Left ventricle myocardium superior (tissue), 1 donor: Measurements from ENCODE around the gene PCBP4. TPM values are rescaled to one million over a fixed set of nuclear protein-coding genes. Genes with fewer than 3 reads are reported as not detected.

ENCODE experiments used
- ATAC-seq: fragments of 200-7000 bp; cut with Tn5 transposase; one replicate; pipeline ENCODE4 v1.9.1; 2020; ENCODE audit warnings: mild to moderate bottlenecking, moderate library complexity
- DNase-seq: peaks from one replicate; pipeline ENCODE4 v3.0.0-alpha.2; 2020
- intact Hi-C: fragments of 100-400 bp; cut with micrococcal nuclease; formaldehyde crosslinking; loops from one replicate; pipeline ENCODE4 v1.11.0; 2022
- total RNA-seq: library from RNA; stranded (reverse); fragmentation: NEBNext Ultra II Directional; extraction: Animal tissue kit (Norgen Biotek cat#: 25700); gene quantifications from one replicate; pipeline ENCODE4 v1.2.1, GENCODE V29; 2021
- donor health status: DM: no; HTN: yes; CAD: no; lungs with severe emphysema.

Gene PCBP4
- total RNA-seq, 1 donor from 2014 or later, result 71.6 TPM

GRCh38 chr3:51961602-51962569 is 5.4 kb downstream of the PCBP4 start:
- intact Hi-C loops, result no loop called here
- peak; percentile 81 for ATAC-seq
- DNase-seq, result peak; percentile 75

- intact Hi-C loops, result no loop called here
Measured at GRCh38 chr3:51961011-51961410, 6.2 kb downstream of the PCBP4 start.

DNA sequence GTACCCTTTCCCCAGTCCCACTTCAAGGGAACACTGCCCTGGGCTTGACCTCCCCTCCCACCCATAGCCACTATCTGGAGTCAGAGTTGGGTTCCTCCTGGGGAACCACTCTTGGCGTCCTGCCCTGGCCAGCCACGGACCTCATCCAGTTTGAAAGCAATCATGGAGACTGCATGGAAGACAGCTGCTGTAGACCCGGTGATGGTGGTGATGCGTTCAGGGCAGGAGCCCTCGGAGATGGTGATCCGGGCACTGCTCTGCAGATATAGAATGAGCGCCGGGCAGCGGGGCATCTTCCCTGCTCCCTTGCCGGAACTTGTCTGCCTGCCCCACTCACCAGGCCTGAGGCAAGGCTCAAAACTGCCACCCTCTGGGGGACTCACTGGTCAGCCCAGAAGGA is 6.9 kb downstream of the PCBP4 start:
- ATAC-seq (no peak), DNase-seq (peak; percentile 30)
- intact Hi-C loops, result no loop called here

More at GRCh38 chr3:51961011-51961410, 6.2 kb downstream of the PCBP4 start:
- DNase-seq, result peak; percentile 25
- ATAC-seq, result no peak

GRCh38 chr3:51959651-51960050 is 7.6 kb downstream of the PCBP4 start:
- ATAC-seq, result no peak
- DNase-seq, result peak; percentile 20
- intact Hi-C loops, result no loop called here

DNA sequence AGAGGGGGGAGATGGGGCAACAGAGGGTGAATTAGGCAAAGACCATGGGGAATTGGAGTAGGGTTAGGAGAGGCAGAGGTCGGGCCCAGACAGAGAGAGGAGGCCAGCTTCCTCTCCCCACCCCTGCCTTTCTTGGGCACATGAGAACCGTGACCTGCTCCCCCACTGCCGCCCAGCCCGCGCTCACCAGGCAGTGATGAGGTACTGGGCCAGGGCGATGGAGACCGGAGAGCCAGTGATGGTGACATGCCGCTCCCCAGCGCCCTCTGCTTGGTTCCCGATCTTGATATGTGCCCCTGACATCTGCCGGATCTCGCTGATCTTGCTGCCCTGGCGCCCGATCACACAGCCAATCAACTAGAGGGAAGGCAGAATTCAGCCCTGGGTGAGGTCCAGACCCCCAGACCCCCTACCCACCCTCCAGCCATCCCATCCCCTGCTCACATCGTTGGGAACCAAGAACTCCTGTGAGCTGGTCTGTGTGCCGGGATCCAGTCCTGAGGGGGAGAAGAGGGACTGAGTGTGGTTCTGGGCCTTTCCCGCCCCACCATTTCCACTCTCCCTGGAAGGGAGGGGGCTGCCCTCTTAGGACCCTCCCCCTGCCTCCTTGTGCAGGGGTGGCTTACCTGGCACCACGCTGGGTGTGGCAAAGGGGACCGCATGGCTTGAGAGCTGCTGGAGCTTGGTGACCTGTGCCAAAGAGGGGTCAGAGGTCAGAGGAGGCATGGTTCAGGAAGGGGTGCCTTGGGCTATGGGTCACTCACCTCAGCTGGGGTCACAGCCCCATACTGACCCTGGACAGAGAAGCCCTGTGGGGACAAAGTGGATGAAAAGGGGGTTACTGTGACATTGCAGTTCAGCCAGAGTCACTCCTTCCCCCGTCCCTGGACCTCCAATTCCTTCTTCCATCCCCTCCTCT is 8.4 kb downstream of the PCBP4 start:
- peak; percentile 22 for DNase-seq
- intact Hi-C loops, result no loop called here
- no peak for ATAC-seq

DNA sequence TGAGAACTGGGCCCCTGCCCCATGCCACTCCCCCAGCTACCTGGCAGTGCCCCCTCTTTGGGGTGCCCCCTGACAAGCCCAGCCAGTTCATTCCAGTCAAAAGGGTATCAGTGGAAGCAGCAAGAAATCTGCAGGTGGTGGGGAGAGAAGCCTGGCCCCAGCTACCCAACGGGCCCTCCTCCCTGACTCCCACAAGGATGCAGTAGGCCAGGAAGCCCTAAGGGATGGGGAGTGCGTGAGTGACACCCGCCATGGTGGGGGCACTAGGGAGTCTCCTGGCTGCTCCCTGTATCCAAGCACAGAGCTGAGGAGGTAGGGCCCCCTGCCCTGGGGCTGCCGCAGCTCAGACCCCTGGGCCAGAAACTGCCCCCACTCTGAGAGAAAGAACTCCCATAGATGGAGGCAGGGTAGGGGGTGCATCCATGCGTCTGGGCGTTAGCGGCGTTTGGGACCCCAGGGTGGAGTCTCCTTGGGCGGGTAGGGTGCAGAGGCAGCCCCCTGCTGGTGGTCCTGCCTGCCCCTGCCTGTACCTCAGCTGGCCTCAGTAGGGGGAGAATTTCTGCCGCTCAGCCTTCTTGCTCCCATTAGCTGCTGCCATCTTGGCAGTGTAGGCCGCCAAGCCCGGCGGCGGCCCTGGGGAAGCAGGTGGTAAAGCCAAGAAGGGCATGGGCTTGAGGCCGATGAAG is 9.6 kb downstream of the PCBP4 start:
- ATAC-seq (no peak), DNase-seq (peak; percentile 19)
- intact Hi-C loops, result no loop called here

DNA sequence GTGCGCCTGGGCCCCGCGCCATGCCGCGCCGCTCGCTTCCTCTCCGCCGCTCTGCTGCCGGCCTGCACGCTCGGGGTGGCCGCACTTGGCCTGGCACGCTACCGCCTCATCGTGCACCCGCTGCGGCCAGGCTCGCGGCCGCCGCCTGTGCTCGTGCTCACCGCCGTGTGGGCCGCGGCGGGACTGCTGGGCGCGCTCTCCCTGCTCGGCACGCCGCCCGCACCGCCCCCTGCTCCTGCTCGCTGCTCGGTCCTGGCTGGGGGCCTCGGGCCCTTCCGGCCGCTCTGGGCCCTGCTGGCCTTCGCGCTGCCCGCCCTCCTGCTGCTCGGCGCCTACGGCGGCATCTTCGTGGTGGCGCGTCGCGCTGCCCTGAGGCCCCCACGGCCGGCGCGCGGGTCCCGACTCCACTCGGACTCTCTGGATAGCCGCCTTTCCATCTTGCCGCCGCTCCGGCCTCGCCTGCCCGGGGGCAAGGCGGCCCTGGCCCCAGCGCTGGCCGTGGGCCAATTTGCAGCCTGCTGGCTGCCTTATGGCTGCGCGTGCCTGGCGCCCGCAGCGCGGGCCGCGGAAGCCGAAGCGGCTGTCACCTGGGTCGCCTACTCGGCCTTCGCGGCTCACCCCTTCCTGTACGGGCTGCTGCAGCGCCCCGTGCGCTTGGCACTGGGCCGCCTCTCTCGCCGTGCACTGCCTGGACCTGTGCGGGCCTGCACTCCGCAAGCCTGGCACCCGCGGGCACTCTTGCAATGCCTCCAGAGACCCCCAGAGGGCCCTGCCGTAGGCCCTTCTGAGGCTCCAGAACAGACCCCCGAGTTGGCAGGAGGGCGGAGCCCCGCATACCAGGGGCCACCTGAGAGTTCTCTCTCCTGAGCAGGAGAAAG is 11.1 kb downstream of the PCBP4 start:
- DNase-seq (peak; percentile 77), ATAC-seq (peak; percentile 83)
- intact Hi-C loops, result no loop called here

DNA sequence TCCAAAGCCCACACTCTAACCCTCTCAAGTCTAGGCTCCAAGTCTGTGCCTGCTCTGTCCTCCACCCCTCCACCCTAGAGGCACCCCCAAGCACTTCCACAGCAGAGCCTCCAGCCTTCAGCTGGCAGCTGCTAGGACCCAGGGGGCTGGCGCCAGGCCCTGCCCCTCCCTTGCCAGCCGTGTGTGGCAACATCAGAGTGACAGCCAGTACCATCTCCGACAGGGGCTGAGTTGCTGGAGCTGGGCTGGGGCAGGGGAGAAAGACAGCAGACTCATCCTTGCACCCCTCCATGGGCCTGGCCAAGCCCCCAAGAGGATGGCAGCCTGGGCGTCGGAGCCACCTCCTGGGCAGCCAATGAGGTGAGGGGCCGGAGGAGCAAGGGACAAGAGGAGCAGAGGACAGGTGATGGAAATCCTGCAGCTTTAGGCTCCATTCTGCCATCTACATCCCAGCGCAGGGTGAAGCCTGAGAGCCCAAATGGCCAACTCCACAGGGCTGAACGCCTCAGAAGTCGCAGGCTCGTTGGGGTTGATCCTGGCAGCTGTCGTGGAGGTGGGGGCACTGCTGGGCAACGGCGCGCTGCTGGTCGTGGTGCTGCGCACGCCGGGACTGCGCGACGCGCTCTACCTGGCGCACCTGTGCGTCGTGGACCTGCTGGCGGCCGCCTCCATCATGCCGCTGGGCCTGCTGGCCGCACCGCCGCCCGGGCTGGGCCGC is 11.9 kb downstream of the PCBP4 start, which contains the start of gene GPR62:
Gene GPR62, plus strand, starts transcription at position 207 of the 718 bp plus-strand sequence. Its CDS starts 272 bp downstream, at position 479.
- intact Hi-C loops, result no loop called here
- DNase-seq (peak; percentile 31), ATAC-seq (no peak)

DNA sequence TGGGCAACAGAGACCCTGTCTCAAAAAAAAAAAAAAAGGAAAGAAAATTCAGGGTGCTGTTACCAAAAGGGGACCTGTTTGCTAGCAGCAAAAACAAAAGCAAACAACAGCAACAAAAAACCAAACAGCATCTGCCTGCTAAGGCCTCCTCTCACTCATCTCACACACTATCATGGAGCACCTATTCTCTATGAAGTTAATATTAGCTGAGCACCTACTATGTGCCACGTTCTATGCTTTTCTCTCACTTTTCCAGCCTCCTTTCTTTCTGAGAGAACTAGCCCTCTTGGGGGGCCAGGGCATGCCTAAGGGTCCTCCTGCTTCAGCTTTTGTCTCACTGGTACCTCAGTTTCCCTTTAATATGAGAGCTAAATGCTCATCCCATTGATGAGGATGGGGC is 12.5 kb downstream of the PCBP4 start:
- ATAC-seq (no peak), DNase-seq (no peak)
- intact Hi-C loops, result no loop called here

DNA sequence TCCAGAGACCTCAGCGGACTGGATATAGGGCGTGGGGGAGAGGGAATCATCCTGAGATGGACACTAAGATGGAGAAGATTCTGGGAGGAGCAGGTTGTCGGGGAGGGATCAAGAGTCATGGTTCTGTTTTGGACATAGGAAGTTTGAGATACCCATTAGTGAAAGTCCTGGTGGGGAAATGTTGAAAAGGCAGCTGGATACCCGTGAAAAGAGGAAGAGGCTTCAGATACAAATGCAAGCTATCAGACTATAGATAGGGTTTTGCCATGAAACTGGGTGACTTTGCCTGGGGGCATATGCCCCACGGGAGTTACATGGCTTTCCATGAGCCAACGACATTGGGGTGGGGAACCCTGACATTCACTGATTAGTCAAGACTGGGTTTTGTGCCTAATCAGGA is 13.1 kb downstream of the PCBP4 start:
- intact Hi-C loops, result no loop called here
- ATAC-seq (no peak), DNase-seq (no peak)

GRCh38 chr3:51953445-51953844 is 13.8 kb downstream of the PCBP4 start:
- peak; percentile 2 for DNase-seq
- ATAC-seq, result no peak
- intact Hi-C loops, result no loop called here

GRCh38 chr3:51950899-51951298 is 16.4 kb downstream of the PCBP4 start:
- ATAC-seq (no peak), DNase-seq (no peak)
- intact Hi-C loops, result no loop called here

GRCh38 chr3:51949121-51949520 is 18.1 kb downstream of the PCBP4 start:
- DNase-seq, result peak; percentile 10
- intact Hi-C loops, result no loop called here
- ATAC-seq, result no peak

- ATAC-seq (no peak), DNase-seq (peak; percentile 23)
- intact Hi-C loops, result no loop called here
Measured at GRCh38 chr3:51948016-51948580, 19.2 kb downstream of the PCBP4 start.

GRCh38 chr3:51947215-51947900 is 19.9 kb downstream of the PCBP4 start:
- ATAC-seq (no peak), DNase-seq (peak; percentile 12)
- intact Hi-C loops, result no loop called here

DNA sequence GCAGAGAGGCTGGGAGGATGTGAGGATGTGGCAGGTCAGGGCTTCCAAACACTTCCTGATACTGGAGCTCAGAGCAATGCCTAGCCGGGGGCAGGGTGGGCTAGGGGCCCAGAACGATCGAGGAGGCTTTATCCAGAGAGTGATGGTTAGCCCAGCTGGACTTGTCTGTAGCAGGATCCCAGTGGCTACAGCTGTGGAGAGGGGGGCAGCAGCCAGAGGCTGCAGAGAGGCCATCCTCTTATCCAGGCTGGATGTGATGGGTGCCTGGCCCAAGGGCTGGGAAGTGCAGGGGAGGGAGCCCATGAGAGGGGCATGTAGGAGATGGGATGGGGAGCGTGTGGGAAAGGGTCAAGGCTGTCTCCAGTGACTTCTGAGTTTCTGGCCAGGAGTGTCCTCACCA is 20.5 kb downstream of the PCBP4 start:
- DNase-seq (peak; percentile 7), ATAC-seq (no peak)

More for the DNA sequence above, 20.5 kb downstream of the PCBP4 start:
- intact Hi-C loops, result no loop called here
